ENCODE data around the gene SCFD2.

DNA sequence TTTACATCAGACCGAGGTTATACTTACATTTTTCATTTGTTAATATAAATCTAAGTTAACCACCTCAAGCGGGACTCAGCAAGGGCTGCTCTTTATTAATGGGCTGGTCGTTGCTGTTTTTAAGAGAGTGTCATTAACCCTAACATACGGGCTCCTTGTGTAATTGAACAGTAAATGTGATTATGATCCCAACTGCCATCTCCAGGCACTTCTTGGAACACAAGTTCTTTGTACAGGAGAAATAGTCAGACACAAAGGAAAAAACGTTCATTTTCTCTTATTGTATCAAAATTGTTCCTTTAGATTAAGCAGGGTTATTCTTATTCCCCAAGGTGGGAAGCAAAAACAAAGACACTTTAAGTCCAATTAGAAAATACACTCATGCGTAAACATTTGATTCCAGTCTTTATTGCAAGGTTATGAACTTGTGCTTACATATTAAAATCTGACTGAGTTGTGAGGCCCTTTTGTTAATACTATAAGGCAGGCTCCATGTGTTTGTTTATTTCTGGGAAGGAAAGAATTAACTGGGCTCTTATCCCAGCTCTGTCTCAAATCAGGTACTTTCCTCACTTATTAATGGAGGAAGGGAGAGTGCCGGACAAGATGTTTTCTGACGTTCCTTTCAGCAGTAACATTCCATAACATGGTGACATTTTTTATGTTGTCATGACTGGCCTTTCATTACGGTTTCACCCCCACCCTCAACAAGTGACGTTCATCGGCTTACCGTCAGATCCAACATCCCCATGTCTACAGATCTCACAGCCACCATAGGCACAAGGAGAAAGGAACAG, 407.8 kb downstream of the SCFD2 start:
- TF ChIP-seq CTCF (conservative IDR thresholded peaks at IDR 0.05; ENCODE audit: low read depth, low read length) (no peak), EZH2 (IDR thresholded peaks at IDR 0.05; ENCODE audit: borderline replicate concordance, low read depth, low read length, poor library complexity, severe bottlenecking) (no peak)

Measured in A673 (cell line).